Suprapubic skin (tissue), 4 donors: ENCODE results near the gene EEFSEC.

ENCODE experiments used
- CTCF ChIP-seq, 2 donors: fragments of 200-600 bp in 1 of 2; fragments of 450-650 bp in 1 of 2; sonication (generic) in 1 of 2; IDR thresholded peaks; one replicate each; pipeline ENCODE4 v1.5.1; 2016 to 2019; ENCODE audit warnings: antibody characterized with exemption in 2 of 2, mild to moderate bottlenecking in 1 of 2, moderate library complexity in 1 of 2
- POLR2A ChIP-seq, 2 donors: fragments of 450-650 bp; IDR thresholded peaks; one replicate each; pipeline ENCODE4 v1.6.1; 2017; ENCODE audit warnings: antibody characterized with exemption in 2 of 2, mild to moderate bottlenecking in 2 of 2, moderate library complexity in 2 of 2
- POLR2AphosphoS5 ChIP-seq, 3 donors: sonication (generic); formaldehyde crosslinking; IDR thresholded peaks; one replicate each; pipeline ENCODE4 v1.6.1; 2017; ENCODE audit warnings: antibody characterized with exemption in 3 of 3

GRCh38 chr3:128362026-128362965 is 209.0 kb downstream of the EEFSEC start:
- TF ChIP-seq POLR2A (IDR thresholded peaks at IDR 0.05), result no peak
- TF ChIP-seq POLR2AphosphoS5 (IDR thresholded peaks at IDR 0.05), result no peak
- TF ChIP-seq CTCF (IDR thresholded peaks at IDR 0.05), result no peak
